IPS-NIHi7 (cell line): Measurements from ENCODE around the gene DPH7.
"Not testable (repeated sequence)": the region's sequence is repeated elsewhere in the genome, so short reads cannot be mapped to it uniquely, and the experiment has no call there.

Experiments
- DNase-seq: peaks from one replicate; pipeline ENCODE4 v3.0.0; 2012; ENCODE audit warnings: mixed read lengths; ENCODE audit errors: extremely low spot score

Gene DPH7

GRCh38 chr9:137519553-137519952 is 59.2 kb downstream of the DPH7 start:
- DNase-seq: no peak

- not testable (repeated sequence) for DNase-seq
Measured at GRCh38 chr9:137518661-137519459, 59.9 kb downstream of the DPH7 start.

GRCh38 chr9:137516144-137516917 is 62.4 kb downstream of the DPH7 start:
- DNase-seq: no peak

GRCh38 chr9:137515338-137515724 is 63.4 kb downstream of the DPH7 start:
- no peak for DNase-seq

- DNase-seq: no peak
Measured at GRCh38 chr9:137514691-137515337, 63.9 kb downstream of the DPH7 start.

- DNase-seq: not testable (repeated sequence)
Measured at GRCh38 chr9:137513801-137514570, 64.7 kb downstream of the DPH7 start.

- not testable (repeated sequence) for DNase-seq
Measured at GRCh38 chr9:137513136-137513535, 65.6 kb downstream of the DPH7 start.

GRCh38 chr9:137511758-137512463 is 66.8 kb downstream of the DPH7 start:
- no peak for DNase-seq

- not testable (repeated sequence) for DNase-seq
Measured at GRCh38 chr9:137511126-137511525, 67.6 kb downstream of the DPH7 start.

GRCh38 chr9:137509198-137509597 is 69.5 kb downstream of the DPH7 start:
- DNase-seq: no peak

- no peak for DNase-seq
Measured at GRCh38 chr9:137506702-137507171, 72.0 kb downstream of the DPH7 start.

GRCh38 chr9:137506274-137506673 is 72.5 kb downstream of the DPH7 start:
- DNase-seq: no peak

GRCh38 chr9:137505421-137506140 is 73.1 kb downstream of the DPH7 start:
- DNase-seq: no peak
